Activated CD8-positive, alpha-beta T cell treated with anti-CD3 and anti-CD28 coated beads for 36 hours (primary cell): ENCODE data around the gene CBR3. TPM values are rescaled to one million over a fixed set of nuclear protein-coding genes. Genes with fewer than 3 reads are reported as not detected.

ENCODE experiments used
- ATAC-seq: fragments of 200-7000 bp; cut with Tn5 transposase; one replicate; pipeline ENCODE4 v1.10.0; 2021; ENCODE audit warnings: mild to moderate bottlenecking, moderate library complexity
- CTCF ChIA-PET: fragments of 350-600 bp; sonication (Branson Sonifier 250); formaldehyde crosslinking; loops from one replicate; lab custom pipeline; 2021; ENCODE audit warnings: antibody characterized with exemption; lab: Charles Lee
- POLR2A ChIA-PET: fragments of 350-600 bp; sonication (Branson Sonifier 250); formaldehyde crosslinking; loops from one replicate; lab custom pipeline; 2021; ENCODE audit warnings: antibody characterized with exemption; lab: Charles Lee
- DNase-seq: peaks from one replicate; pipeline ENCODE4 v3.0.0-alpha.2; 2020
- H3K27ac Mint-ChIP-seq: one replicate; pipeline ENCODE4 v1.8.0; 2021; ENCODE audit warnings: mild to moderate bottlenecking, mixed read lengths
- H3K27me3 Mint-ChIP-seq: one replicate; pipeline ENCODE4 v1.8.0; 2021; ENCODE audit warnings: mixed read lengths
- H3K36me3 Mint-ChIP-seq: one replicate; pipeline ENCODE4 v1.8.0; 2021; ENCODE audit warnings: low read depth, mixed read lengths
- H3K4me1 Mint-ChIP-seq: one replicate; pipeline ENCODE4 v1.8.0; 2021; ENCODE audit warnings: low read depth, mixed read lengths
- H3K4me3 Mint-ChIP-seq: one replicate; pipeline ENCODE4 v1.8.0; 2021; ENCODE audit warnings: mild to moderate bottlenecking, moderate library complexity, mixed read lengths
- H3K9me3 Mint-ChIP-seq: one replicate; pipeline ENCODE4 v1.8.0; 2021; ENCODE audit warnings: mixed read lengths
- CTCF ChIP-seq: fragments of 200-600 bp; IDR thresholded peaks from one replicate; pipeline ENCODE4 v1.8.0; 2022; ENCODE audit warnings: antibody characterized with exemption, mild to moderate bottlenecking
- intact Hi-C: fragments of 100-400 bp; cut with micrococcal nuclease; formaldehyde crosslinking; loops from one replicate; pipeline ENCODE4 v1.10.0; 2022
- total RNA-seq, 2 experiments: library from RNA; stranded (reverse); gene quantifications; one replicate each; pipeline ENCODE4 v1.2.3, GENCODE V29; 2021

The CBR3 gene
- total RNA-seq, 2 experiments from 2014 or later: 13.5 to 14.8 TPM

GRCh38 chr21:36175771-36176565 lies 41.1 kb downstream of the CBR3 start:
- intact Hi-C loops: no loop called here
- no peak for TF ChIP-seq CTCF
- CTCF ChIA-PET: interaction anchor here (0.6 to 2.0 kb wide), 3 partner anchors 9 to 27 kb away, joined by 4 to 5 read pairs (median 4); no protein-coding TSS in a partner anchor
- POLR2A ChIA-PET: interaction anchor here (1.1 to 1.4 kb wide), 2 partner anchors 9 to 28 kb away, joined by 3 to 5 read pairs; no protein-coding TSS in a partner anchor
- Mint-ChIP-seq H3K4me3 (no peak overlapping the region), H3K4me1 (peaks cover 13% of the 10 kb centered on the region), H3K27ac (no peak overlapping the region), H3K27me3 (no peaks in the 10 kb centered on the region), H3K9me3 (no peaks in the 10 kb centered on the region), H3K36me3 (peaks cover 5% of the 10 kb centered on the region)
- ATAC-seq (no peak), DNase-seq (peak; percentile 4)

GRCh38 chr21:36178349-36178748 lies 43.5 kb downstream of the CBR3 start:
- no peak for DNase-seq
- Mint-ChIP-seq H3K4me3 (no peak overlapping the region), H3K36me3 (peaks cover 4% of the 10 kb centered on the region), H3K9me3 (no peaks in the 10 kb centered on the region), H3K4me1 (peaks cover 13% of the 10 kb centered on the region), H3K27ac (no peak overlapping the region), H3K27me3 (no peaks in the 10 kb centered on the region)
- ATAC-seq: no peak
- ChIA-PET POLR2A (no interaction called here), CTCF (interaction anchor here (1.0 kb wide), 1 partner anchor 37 kb away, joined by 3 read pairs; no protein-coding TSS in a partner anchor)
- no peak for TF ChIP-seq CTCF
- intact Hi-C loops: no loop called here

DNA sequence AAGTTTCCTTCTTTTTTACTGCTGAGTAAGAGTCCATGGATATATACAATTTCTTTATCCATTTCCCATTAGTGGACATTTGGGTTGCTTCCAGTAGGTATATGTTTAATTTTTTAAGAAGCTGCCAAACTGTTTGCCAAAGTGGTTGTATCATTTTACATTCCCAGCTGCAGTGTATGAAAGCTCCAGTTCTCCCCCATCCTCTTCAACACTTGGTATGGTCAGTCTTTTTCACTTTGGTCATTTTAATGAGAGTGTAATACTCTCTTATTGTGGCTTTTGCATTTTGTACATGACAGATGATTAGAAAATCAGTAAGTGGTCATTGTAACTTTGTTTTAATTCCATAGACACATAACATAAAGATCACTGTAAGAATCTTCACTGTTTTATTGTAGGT lies 44.3 kb downstream of the CBR3 start:
- no peak for TF ChIP-seq CTCF
- Mint-ChIP-seq H3K36me3 (peaks cover under 1% of the 10 kb centered on the region), H3K27me3 (no peaks in the 10 kb centered on the region), H3K27ac (no peak overlapping the region), H3K4me1 (peaks cover 9% of the 10 kb centered on the region), H3K4me3 (no peak overlapping the region), H3K9me3 (no peaks in the 10 kb centered on the region)
- ChIA-PET POLR2A (no interaction called here), CTCF (interaction anchor here (1.0 to 1.1 kb wide), 2 partner anchors 38 to 82 kb away, joined by 3 to 4 read pairs; no protein-coding TSS in a partner anchor)
- no peak for ATAC-seq
- intact Hi-C loops: no loop called here
- DNase-seq: no peak

DNA sequence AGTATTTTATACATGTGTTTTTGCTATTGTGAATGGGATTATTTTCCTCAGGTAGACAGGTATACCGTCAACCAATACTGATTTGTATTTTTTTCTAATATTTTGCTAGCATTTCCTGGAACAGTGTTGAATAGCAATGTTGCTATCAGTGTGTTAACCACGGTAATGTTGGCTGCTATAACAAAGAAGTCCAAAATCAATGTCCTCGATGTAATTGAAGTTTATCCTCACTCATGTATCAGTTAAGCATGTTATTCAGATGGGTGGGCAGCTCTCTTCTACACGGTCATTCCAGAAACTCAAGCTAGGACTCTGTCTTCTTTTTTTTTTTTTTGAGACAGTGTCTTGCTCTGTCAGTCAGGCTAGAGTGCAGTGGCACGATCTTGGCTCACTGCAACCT lies 46.1 kb downstream of the CBR3 start:
- H3K36me3 Mint-ChIP-seq: no peaks in the 10 kb centered on the region
- no peak for DNase-seq
- intact Hi-C loops: no loop called here
- no peak overlapping the region for H3K4me3 Mint-ChIP-seq
- ChIA-PET POLR2A (no interaction called here), CTCF (no interaction called here)
- H3K27me3 Mint-ChIP-seq: no peaks in the 10 kb centered on the region
- H3K4me1 Mint-ChIP-seq: peaks cover 4% of the 10 kb centered on the region
- H3K9me3 Mint-ChIP-seq: no peaks in the 10 kb centered on the region
- no peak for ATAC-seq
- TF ChIP-seq CTCF: no peak
- no peak overlapping the region for H3K27ac Mint-ChIP-seq

DNA sequence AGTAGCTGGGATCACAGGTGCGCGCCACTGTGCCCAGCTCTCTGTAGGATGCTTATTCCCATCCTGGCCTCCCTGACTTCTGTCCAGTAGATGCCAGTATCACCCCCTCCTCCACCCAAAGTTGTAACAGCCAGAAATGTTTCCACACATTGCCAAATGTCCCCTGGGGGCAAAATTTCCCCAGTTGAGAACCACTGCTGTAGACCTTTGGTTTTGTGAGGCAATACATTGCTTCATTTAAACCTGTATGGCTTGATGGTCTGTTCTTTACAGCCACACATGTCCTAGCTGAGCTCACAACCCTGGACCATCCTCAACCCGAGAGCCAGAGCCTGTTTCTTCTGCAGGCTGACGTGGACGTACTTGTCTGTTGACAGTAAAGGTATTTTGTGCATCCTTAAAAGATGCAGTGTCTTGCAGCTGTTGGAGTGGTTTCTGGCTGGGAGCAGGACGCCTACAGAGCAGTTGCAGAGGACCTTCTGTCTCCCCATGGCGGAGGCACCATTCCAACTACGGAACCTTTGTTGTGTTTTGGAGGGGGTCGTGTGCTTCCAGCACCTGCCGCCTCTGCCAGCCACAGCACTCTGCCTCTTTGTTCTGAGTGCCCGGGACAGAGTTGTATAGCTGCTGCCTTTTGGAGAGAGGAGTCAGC lies 48.4 kb downstream of the CBR3 start:
- ATAC-seq (no peak), DNase-seq (no peak)
- peaks cover 4% of the 10 kb centered on the region for H3K36me3 Mint-ChIP-seq
- H3K4me3 Mint-ChIP-seq: no peak overlapping the region
- intact Hi-C loops: no loop called here
- CTCF ChIA-PET: interaction anchor here (0.6 to 1.2 kb wide), 3 partner anchors 9 to 29 kb away, joined by 3 read pairs; no protein-coding TSS in a partner anchor
- peaks cover 9% of the 10 kb centered on the region for H3K4me1 Mint-ChIP-seq
- POLR2A ChIA-PET: no interaction called here
- H3K9me3 Mint-ChIP-seq: no peaks in the 10 kb centered on the region
- no peaks in the 10 kb centered on the region for H3K27me3 Mint-ChIP-seq
- TF ChIP-seq CTCF: no peak
- no peak overlapping the region for H3K27ac Mint-ChIP-seq
